Measurements from ENCODE around the gene ANTXR2. TPM values are rescaled to one million over a fixed set of nuclear protein-coding genes. Genes with fewer than 3 reads are reported as not detected.

ANTXR2 gene
- total RNA-seq, 1 donor from 2014 or later, result 64.6 TPM

DNA sequence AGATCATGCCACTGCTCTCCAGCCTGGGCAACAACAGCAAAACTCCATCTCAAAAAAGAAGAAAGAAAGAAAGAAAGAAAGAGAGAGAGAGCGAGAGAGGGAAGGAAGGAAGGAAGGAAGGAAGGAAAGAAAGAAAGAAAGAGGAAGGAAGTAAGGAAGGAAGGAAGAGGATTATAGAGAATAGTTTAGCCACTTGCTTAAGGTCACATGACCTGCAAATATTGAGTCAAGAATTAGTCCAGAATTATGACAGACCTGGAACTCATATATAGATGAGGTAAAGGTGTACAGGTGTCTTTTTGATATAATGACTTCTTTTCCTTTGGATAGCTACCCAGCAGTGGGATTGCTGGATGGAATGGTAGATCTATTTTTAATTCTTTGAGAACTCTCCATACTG, 25.6 kb upstream of the ANTXR2 start:
- no peak overlapping the region for H3K27ac ChIP-seq
- TF ChIP-seq, protein P1, sequence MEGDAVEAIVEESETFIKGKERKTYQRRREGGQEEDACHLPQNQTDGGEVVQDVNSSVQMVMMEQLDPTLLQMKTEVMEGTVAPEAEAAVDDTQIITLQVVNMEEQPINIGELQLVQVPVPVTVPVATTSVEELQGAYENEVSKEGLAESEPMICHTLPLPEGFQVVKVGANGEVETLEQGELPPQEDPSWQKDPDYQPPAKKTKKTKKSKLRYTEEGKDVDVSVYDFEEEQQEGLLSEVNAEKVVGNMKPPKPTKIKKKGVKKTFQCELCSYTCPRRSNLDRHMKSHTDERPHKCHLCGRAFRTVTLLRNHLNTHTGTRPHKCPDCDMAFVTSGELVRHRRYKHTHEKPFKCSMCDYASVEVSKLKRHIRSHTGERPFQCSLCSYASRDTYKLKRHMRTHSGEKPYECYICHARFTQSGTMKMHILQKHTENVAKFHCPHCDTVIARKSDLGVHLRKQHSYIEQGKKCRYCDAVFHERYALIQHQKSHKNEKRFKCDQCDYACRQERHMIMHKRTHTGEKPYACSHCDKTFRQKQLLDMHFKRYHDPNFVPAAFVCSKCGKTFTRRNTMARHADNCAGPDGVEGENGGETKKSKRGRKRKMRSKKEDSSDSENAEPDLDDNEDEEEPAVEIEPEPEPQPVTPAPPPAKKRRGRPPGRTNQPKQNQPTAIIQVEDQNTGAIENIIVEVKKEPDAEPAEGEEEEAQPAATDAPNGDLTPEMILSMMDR (IDR thresholded peaks at IDR 0.05), result no peak
- TF ChIP-seq POLR2AphosphoS5 (IDR thresholded peaks at IDR 0.05; ENCODE audit: insufficient read depth in 1 of 2, low read depth in 1 of 2) (no peak), POLR2A (IDR thresholded peaks at IDR 0.05) (no peak)
- H3K27me3 ChIP-seq, result no peaks in the 10 kb centered on the region
- DNase-seq (ENCODE audit: extremely low spot score in 2 of 2), result no peak
- H3K9me3 ChIP-seq, result no peaks in the 10 kb centered on the region
- H3K4me1 ChIP-seq, result no peaks in the 10 kb centered on the region
- no peaks in the 10 kb centered on the region for H3K36me3 ChIP-seq
- intact Hi-C loops (cut with DNase I), result no loop called here
- no peak overlapping the region for H3K4me3 ChIP-seq

DNA sequence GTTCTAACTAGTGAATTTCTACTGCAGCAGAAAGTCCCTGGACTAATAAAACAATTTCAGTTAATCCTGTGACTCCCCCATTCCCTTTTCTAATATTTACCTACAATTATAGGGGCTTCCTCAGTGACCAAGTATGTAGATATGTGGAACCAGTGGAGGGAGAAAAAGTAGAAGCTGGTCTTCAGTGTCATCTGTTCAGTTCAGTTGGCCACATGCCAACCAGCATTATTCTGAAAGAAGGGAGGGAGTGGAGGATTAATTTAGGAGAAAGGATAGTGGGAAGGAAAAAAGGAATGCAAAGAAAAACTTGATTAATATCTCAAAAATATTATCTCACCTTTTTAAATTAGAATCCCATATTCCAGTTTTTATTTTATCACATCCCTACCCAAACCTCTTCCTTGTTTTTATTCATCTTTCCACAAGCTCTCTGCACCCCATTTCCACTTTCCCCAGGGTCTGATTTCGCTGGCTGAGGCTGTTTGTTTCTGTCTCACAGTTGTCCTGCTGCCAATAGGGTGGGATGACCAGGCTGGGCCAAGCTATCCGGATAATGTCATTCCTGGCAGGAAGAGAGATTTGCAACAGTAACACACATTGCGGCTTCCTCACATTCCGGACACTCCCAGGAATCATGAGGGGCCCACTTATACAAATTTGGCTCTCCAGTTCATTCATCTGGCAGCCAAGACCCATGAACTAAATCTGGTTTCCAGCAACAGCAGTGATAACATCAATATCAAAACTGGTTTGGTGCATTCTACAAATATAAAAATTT, 24.6 kb upstream of the ANTXR2 start:
- DNase-seq (ENCODE audit: extremely low spot score in 2 of 2), result no peak
- intact Hi-C loops (cut with DNase I), result no loop called here
- TF ChIP-seq POLR2A (IDR thresholded peaks at IDR 0.05) (no peak), POLR2AphosphoS5 (IDR thresholded peaks at IDR 0.05; ENCODE audit: insufficient read depth in 1 of 2, low read depth in 1 of 2) (no peak)
- TF ChIP-seq, protein P1 (IDR thresholded peaks at IDR 0.05), result no peak

DNA sequence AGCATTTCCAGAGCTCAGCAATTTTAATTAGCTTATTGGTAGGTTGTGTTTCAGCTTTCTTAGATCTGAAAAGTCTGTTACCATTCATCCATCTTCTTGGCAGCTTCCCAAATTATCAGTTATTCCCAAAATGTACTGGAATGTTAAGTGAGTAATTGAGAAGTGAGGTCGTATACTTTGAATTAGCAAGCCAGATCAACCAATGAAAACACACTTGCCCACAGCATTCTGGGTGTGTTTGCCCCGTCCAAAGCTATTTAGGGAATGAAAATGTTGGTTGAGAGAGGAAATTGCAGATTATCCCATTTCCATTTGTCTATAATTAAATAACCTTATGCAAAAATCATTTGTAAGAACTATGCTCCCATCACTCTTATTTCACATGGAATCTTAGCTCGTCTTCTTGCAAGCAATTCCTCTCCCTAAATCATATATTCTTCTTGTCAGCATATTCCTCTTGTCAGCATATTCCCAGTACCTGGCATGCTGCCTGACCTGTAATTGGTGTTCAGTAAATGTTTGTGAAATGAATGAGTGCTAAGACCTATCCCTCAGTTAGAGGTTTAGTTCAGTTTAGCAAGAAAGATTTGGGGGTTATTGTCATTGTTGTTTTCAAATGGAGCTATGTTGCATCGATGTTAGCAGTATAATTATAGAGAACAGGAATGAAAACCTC, 23.3 kb upstream of the ANTXR2 start:
- TF ChIP-seq POLR2A (IDR thresholded peaks at IDR 0.05) (no peak), POLR2AphosphoS5 (IDR thresholded peaks at IDR 0.05; ENCODE audit: insufficient read depth in 1 of 2, low read depth in 1 of 2) (no peak)
- TF ChIP-seq, protein P1 (IDR thresholded peaks at IDR 0.05), result no peak
- H3K9me3 ChIP-seq, result no peaks in the 10 kb centered on the region
- DNase-seq (ENCODE audit: extremely low spot score in 2 of 2), result no peak
- no peaks in the 10 kb centered on the region for H3K27me3 ChIP-seq
- H3K4me1 ChIP-seq, result no peaks in the 10 kb centered on the region
- H3K4me3 ChIP-seq, result no peak overlapping the region
- intact Hi-C loops (cut with DNase I), result no loop called here
- no peak overlapping the region for H3K27ac ChIP-seq
- H3K36me3 ChIP-seq, result no peaks in the 10 kb centered on the region

More for the DNA sequence above, 24.6 kb upstream of the ANTXR2 start:
- Histone ChIP-seq H3K27me3 (no peaks in the 10 kb centered on the region), H3K4me3 (no peak overlapping the region), H3K9me3 (no peaks in the 10 kb centered on the region), H3K36me3 (no peaks in the 10 kb centered on the region), H3K4me1 (no peaks in the 10 kb centered on the region), H3K27ac (no peak overlapping the region)

DNA sequence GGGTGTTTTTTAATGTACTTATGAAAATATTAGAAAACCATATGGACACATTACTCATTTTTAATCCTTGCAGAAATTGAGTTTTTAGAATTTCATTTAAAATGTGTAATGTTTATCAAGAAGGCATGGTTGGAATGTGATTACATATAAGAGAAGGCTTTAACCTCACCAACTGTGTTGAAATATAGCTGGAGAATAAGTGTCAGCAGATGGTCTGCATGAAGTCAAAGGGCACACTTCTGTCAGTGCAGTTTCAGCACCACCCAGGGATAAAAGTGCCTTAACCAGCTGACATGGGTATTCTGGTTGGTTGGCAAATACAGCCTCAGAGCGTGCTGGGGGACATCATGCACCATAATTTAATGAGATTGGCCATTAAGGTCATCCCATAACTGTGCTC, 21.2 kb upstream of the ANTXR2 start:
- H3K9me3 ChIP-seq, result no peaks in the 10 kb centered on the region
- H3K4me1 ChIP-seq, result no peaks in the 10 kb centered on the region
- TF ChIP-seq, protein P1 (IDR thresholded peaks at IDR 0.05), result no peak
- TF ChIP-seq POLR2AphosphoS5 (IDR thresholded peaks at IDR 0.05; ENCODE audit: insufficient read depth in 1 of 2, low read depth in 1 of 2) (no peak), POLR2A (IDR thresholded peaks at IDR 0.05) (no peak)
- no peak overlapping the region for H3K27ac ChIP-seq
- H3K27me3 ChIP-seq, result no peaks in the 10 kb centered on the region
- intact Hi-C loops (cut with DNase I), result no loop called here
- no peaks in the 10 kb centered on the region for H3K36me3 ChIP-seq
- H3K4me3 ChIP-seq, result no peak overlapping the region
- DNase-seq (ENCODE audit: extremely low spot score in 2 of 2), result no peak

DNA sequence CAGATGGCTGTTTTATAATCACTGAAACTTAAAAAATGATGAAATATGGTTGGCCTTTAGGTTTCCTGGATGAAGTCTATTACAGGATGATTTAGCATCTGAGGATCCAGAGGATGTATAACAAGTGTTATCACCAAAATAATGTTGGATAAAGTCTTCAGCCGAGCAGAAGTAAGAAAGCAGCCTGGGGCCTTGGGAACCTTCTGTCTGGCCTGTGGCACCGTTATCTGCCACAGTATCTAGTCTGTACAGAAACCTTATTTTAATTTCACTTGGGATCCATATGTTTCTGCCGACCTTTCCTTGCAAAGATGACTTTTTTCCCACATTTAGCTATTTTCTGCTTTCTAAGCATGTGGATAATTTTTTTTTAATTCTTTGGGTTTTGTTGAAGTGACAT, 20.5 kb upstream of the ANTXR2 start:
- Histone ChIP-seq H3K9me3 (no peaks in the 10 kb centered on the region), H3K4me3 (no peak overlapping the region), H3K27me3 (no peaks in the 10 kb centered on the region), H3K27ac (no peak overlapping the region), H3K4me1 (no peaks in the 10 kb centered on the region), H3K36me3 (no peaks in the 10 kb centered on the region)
- TF ChIP-seq, protein P1 (IDR thresholded peaks at IDR 0.05), result no peak
- intact Hi-C loops (cut with DNase I), result no loop called here
- DNase-seq (ENCODE audit: extremely low spot score in 2 of 2), result no peak

Measured in vagina (tissue), 2 donors.